ENCODE results near the gene PPEF2.
A peak's percentile ranks its signal among the peaks of the same experiment; 100 is the strongest.

Gene PPEF2

GRCh38 chr4:75895744-75896314, 6.4 kb downstream of the PPEF2 start:
- DNase-seq = no peak

DNA sequence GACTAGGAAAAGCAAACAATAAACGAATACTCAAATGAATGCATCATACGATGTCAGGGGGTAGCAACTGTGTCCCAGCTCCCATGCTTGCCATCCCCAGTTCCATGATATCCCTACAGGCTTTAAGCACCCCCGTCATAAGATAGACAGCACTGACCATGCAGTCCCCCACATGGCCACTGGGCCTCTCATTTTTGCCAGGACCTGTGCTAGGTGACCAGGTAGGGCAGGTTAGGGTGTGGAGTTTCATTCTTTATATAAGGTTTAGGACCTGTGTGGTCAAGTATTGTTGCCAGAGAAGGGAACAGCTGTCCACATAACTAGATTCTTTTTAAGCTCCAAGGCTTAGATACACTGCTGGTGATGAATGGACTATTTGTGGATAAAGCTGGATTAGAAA, 9.7 kb downstream of the PPEF2 start:
- DNase-seq = no peak

GRCh38 chr4:75891611-75892010, 10.6 kb downstream of the PPEF2 start:
- DNase-seq = no peak

DNA sequence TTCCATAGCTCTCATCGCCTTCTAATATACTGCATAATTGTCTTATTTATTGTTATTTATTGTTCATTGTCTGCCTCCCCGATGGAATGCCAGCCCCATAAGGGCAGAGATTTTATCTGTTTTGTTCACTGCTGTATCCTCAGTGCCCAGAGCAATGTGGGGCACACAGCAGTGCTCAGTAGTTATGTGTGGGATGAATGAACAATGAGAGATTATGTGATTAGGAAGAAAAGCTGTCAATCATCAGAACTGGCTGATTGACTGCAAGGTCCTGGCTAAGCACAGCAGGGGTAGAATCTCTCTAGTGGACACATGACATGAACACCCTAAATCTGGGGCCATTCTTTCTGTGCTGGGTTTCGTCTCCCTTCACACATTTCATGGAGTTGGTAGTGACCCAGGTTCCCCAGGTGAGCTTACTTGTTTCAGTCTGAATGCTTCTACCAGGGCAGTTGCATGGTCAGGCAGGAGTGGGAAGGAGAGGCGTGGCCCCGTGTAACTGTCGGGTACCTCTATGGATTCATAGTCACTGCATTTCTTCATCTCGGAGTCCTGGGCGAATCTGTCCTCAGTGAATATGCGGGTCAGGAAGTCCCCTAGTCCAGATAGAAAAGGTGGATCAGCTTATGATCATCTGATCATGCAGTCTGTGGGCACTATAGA, 12.6 kb downstream of the PPEF2 start:
- no peak for DNase-seq

DNA sequence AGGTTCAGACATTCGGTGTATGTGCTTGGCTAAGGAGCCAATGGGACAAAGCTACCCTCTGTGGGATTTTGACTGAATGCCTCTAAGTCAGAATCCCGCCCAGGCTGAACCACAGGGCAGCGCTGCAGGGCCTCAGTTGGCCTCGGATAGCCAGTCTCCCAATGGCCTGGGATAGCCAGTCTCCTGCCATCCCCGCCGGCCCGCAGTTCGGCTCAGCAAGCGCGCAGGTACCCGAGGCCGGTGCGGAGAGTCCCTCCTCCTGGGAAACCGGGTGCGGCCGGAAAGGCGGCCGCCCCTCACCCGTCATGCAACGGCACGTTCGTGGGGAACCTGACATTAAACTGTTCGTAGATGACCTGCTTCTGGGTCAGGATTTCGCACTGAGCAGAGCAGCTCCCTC, 16.1 kb downstream of the PPEF2 start:
- DNase-seq = no peak

DNA sequence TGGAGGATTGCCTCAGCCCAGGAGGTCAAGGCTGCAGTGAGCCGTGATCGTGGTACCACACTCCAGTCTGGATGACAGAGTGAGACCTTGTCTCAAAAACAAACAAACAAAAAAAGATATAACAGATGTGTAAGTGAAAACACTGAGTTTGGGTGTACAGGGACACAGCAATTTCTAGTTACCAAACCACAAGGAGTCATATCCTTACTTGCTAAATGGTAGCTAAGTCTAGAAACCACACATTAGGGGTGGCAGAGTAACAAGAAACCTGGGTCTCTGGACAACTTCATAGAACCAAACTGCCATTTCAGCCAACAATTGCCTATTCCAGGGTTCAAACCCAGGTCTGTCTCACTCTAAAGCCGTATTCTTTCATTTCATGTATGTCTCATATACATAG, 20.8 kb downstream of the PPEF2 start:
- DNase-seq = no peak

GRCh38 chr4:75880278-75880677, 22.0 kb downstream of the PPEF2 start:
- no peak for DNase-seq

DNA sequence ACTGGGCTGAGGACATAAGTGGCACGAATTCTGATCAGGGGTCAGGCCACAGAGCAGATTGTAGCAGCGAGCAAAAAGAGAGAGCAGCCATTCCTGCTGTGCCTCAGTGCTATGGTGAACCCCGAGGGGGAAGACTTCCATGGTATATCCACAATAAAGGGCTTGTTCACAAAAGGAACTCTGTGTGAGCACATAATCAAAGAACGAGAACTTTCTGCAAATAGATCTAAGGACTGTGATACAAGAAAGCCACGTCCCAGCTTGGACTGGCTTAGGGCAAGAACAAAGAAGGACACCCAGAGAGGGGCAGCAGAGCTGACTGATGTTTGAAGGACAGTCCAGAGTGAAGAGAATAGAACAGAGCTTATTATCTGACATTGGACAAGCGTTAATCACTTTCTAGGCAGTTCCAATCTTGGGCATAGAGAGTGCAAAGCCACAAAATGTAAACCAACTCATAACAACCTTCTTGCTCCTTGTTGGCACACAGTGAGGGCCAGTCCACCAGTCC, 24.0 kb downstream of the PPEF2 start:
- no peak for DNase-seq

GRCh38 chr4:75876218-75876617, 26.0 kb downstream of the PPEF2 start:
- DNase-seq = no peak

DNA sequence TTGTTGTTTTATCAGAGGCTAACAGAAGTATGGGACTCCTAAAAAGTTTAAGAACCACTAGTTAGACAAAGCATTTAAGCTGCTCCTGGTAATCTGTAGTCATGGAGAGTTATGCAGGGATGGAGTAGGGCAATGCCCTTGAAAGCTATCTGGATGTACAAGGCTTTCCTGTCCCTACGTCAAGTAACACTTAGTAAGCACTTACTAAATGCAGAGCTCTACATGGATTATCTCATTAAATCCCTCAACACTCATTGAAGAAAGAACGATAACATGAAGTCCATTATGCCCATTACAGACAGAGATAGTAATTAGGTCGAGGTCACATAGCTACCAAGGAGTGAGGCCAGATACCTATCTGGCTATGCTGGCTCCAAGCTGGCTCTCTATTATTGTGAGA, 33.2 kb downstream of the PPEF2 start:
- DNase-seq = no peak

GRCh38 chr4:75867130-75867529, 35.1 kb downstream of the PPEF2 start:
- no peak for DNase-seq

DNA sequence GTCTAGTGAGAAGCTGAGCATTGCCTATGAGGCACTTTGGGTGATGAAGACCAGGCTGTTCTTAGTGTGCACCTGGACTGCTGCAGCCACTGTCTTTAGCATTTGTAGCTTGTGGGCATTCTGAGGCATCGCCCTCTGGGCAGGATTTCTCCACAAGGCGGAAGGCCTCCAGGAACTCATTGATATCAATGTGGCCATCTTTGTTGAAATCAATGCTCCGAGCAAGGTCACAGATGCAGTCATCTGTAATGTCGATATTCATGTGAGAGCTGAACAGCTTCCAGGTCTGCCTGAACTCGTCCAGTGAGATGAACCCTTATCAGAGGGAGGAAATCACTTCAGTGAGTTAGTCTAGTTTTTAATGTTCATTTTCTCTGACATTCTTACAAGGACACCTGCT, 41.6 kb downstream of the PPEF2 start:
- DNase-seq = no peak

DNA sequence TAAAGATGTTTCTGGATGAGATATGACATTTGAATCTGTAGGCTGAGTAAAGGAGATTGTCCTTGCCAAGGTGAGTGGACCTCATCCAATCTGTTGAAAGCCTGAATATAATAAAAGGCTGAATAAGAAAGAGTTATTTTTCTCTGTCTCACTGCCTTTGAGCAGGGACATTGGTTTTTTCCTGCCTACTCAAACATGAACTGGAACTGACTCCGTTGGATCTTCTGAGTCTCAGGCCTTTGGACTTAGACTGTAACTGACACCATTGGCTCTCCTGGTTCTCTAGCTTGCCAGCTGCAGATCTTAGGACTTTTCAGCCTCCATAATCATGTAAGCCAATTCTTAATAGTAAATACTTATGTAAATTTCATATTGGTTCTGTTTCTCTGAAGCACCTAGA, 43.5 kb downstream of the PPEF2 start:
- DNase-seq = no peak

- no peak for DNase-seq
Measured at GRCh38 chr4:75849461-75849860, 52.8 kb downstream of the PPEF2 start.

DNA sequence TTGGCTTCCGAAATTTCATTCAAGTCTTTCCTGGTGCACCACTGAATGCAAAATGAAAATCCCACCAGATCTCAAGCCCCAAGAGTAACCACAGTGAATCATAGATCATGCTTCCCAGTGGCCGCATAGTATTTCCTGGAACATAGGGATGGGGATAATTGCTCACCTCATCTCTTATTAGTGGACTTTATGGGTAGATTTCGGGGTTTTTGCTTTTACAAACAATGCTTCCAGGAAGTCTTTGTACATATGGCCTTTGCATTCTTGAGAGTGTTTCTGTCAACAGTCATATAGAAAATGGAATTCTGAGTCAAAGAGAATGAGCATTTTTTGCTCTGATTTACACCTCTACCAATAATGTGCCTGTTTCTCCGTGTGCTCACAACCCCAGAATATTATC, 53.4 kb downstream of the PPEF2 start:
- no peak for DNase-seq

GRCh38 chr4:75848171-75848760, 54.0 kb downstream of the PPEF2 start:
- peak; percentile 57 for DNase-seq

GRCh38 chr4:75845992-75846391, 56.3 kb downstream of the PPEF2 start:
- DNase-seq = no peak

DNA sequence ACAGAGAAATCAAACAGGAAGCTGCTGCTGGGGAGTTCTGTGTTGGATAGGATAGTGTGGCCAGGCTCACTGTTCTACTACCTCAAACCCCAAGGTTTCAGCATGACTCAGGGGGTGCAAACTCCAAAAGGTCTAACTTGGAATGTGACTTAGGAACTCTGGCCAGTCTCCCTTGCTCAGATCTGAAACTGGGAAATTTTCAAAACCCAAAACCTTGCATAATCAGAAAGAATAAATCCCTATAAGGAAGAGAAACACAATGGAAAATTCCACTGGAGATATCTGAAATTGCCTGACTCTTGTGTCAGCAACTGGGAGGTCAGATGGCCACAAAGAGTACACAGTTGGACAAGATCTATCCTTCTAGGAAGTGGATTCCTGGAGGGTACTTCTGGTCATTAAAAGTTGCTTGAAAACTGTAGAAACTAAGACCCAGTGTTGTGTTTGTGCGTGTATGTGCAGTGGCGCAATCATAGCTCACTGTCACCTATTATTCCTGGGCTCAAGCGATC, 58.0 kb downstream of the PPEF2 start:
- no peak for DNase-seq

GRCh38 chr4:75843596-75843995, 58.7 kb downstream of the PPEF2 start:
- DNase-seq = no peak

GRCh38 chr4:75841641-75842520, 60.4 kb downstream of the PPEF2 start:
- DNase-seq = no peak

GRCh38 chr4:75834772-75835154, 67.5 kb downstream of the PPEF2 start:
- no peak for DNase-seq

GRCh38 chr4:75834095-75834771, 68.0 kb downstream of the PPEF2 start:
- DNase-seq = no peak

Measured in NCI-H748 treated with DMSO at 0.1 percent for 48 hours (cell line).